Chondrocyte (in vitro differentiated cells): Measurements from ENCODE around the gene IL22. TPM values are rescaled to one million over a fixed set of nuclear protein-coding genes. Genes with fewer than 3 reads are reported as not detected.

Source experiments
- DNase-seq: peaks from one replicate; pipeline ENCODE4 v3.0.0; 2021; ENCODE audit warnings: mixed read lengths, low spot score
- H3K27ac Mint-ChIP-seq: one replicate; pipeline ENCODE4 v1.8.0; 2021; ENCODE audit warnings: mild to moderate bottlenecking, moderate library complexity, mixed read lengths; ENCODE audit not compliant: unreplicated experiment
- H3K27me3 Mint-ChIP-seq: 2 replicates; pipeline ENCODE4 v1.8.0; 2021; ENCODE audit warnings: low read depth, mixed read lengths
- H3K36me3 Mint-ChIP-seq: 2 replicates; pipeline ENCODE4 v1.8.0; 2021; ENCODE audit warnings: low read depth, mixed read lengths
- H3K4me1 Mint-ChIP-seq: 2 replicates; pipeline ENCODE4 v1.8.0; 2021; ENCODE audit warnings: low read depth, mild to moderate bottlenecking, mixed read lengths
- H3K4me3 Mint-ChIP-seq: one replicate; pipeline ENCODE4 v1.8.0; 2021; ENCODE audit warnings: mild to moderate bottlenecking, moderate library complexity, mixed read lengths; ENCODE audit not compliant: unreplicated experiment
- H3K9me3 Mint-ChIP-seq: 2 replicates; pipeline ENCODE4 v1.8.0; 2021; ENCODE audit warnings: low read depth, mixed read lengths
- total RNA-seq: library from RNA; stranded (reverse); gene quantifications from 3 replicates; pipeline ENCODE4 v1.2.1, GENCODE V29; 2021
- TF ChIP-seq, protein P1 (sequence below): fragments of 200-600 bp; sonication (generic); IDR thresholded peaks from 2 replicates; pipeline ENCODE4 v1.5.0; 2021; ENCODE audit warnings: antibody characterized with exemption, mild to moderate bottlenecking, moderate library complexity

The IL22 gene
- total RNA-seq, 1 donor from 2014 or later = not detected

GRCh38 chr12:68245180-68246021 lies 8.0 kb downstream of the IL22 start:
- H3K4me1 Mint-ChIP-seq = peaks cover 29% of the 10 kb centered on the region
- no peaks in the 10 kb centered on the region for H3K27me3 Mint-ChIP-seq
- H3K4me3 Mint-ChIP-seq = no peak overlapping the region
- H3K36me3 Mint-ChIP-seq = no peaks in the 10 kb centered on the region
- H3K9me3 Mint-ChIP-seq = no peaks in the 10 kb centered on the region
- peak overlapping the region; percentile 56 for H3K27ac Mint-ChIP-seq
- TF ChIP-seq, protein P1, sequence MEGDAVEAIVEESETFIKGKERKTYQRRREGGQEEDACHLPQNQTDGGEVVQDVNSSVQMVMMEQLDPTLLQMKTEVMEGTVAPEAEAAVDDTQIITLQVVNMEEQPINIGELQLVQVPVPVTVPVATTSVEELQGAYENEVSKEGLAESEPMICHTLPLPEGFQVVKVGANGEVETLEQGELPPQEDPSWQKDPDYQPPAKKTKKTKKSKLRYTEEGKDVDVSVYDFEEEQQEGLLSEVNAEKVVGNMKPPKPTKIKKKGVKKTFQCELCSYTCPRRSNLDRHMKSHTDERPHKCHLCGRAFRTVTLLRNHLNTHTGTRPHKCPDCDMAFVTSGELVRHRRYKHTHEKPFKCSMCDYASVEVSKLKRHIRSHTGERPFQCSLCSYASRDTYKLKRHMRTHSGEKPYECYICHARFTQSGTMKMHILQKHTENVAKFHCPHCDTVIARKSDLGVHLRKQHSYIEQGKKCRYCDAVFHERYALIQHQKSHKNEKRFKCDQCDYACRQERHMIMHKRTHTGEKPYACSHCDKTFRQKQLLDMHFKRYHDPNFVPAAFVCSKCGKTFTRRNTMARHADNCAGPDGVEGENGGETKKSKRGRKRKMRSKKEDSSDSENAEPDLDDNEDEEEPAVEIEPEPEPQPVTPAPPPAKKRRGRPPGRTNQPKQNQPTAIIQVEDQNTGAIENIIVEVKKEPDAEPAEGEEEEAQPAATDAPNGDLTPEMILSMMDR = no peak
- no peak for DNase-seq

DNA sequence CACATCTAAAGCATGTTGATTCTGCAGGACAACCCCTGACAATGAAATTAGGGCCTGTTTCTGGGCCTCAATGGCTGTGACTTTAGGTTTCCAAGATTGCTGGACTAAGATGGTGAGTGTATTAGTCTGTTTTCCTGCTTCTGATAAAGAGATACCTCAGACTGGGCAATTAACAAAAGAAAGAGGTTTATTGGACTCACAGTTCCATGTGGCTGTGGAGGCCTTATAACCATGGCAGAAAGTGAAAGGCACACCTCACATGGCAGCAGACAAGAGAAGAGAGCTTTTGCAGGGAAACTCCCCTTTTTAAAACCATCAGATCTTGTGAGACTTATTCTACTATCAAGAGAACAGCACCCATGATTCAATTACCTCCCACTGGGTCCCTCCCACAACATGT lies 10.6 kb downstream of the IL22 start:
- Mint-ChIP-seq H3K36me3 (no peaks in the 10 kb centered on the region), H3K27me3 (no peaks in the 10 kb centered on the region), H3K9me3 (no peaks in the 10 kb centered on the region), H3K4me3 (no peak overlapping the region), H3K4me1 (peaks cover 45% of the 10 kb centered on the region), H3K27ac (no peak overlapping the region)
- no peak for DNase-seq
- TF ChIP-seq, protein P1 = no peak

- TF ChIP-seq, protein P1 = no peak
- Mint-ChIP-seq H3K27ac (peak overlapping the region; percentile 94), H3K9me3 (no peaks in the 10 kb centered on the region), H3K27me3 (no peaks in the 10 kb centered on the region), H3K4me3 (no peak overlapping the region), H3K4me1 (peaks cover 56% of the 10 kb centered on the region), H3K36me3 (no peaks in the 10 kb centered on the region)
- DNase-seq = no peak
Observed at GRCh38 chr12:68240975-68241374, 12.4 kb downstream of the IL22 start.

GRCh38 chr12:68240079-68240478 lies 13.3 kb downstream of the IL22 start:
- no peaks in the 10 kb centered on the region for H3K9me3 Mint-ChIP-seq
- no peaks in the 10 kb centered on the region for H3K27me3 Mint-ChIP-seq
- peaks cover 47% of the 10 kb centered on the region for H3K4me1 Mint-ChIP-seq
- no peak for DNase-seq
- peak overlapping the region; percentile 94 for H3K27ac Mint-ChIP-seq
- H3K4me3 Mint-ChIP-seq = no peak overlapping the region
- no peaks in the 10 kb centered on the region for H3K36me3 Mint-ChIP-seq
- TF ChIP-seq, protein P1 = no peak

DNA sequence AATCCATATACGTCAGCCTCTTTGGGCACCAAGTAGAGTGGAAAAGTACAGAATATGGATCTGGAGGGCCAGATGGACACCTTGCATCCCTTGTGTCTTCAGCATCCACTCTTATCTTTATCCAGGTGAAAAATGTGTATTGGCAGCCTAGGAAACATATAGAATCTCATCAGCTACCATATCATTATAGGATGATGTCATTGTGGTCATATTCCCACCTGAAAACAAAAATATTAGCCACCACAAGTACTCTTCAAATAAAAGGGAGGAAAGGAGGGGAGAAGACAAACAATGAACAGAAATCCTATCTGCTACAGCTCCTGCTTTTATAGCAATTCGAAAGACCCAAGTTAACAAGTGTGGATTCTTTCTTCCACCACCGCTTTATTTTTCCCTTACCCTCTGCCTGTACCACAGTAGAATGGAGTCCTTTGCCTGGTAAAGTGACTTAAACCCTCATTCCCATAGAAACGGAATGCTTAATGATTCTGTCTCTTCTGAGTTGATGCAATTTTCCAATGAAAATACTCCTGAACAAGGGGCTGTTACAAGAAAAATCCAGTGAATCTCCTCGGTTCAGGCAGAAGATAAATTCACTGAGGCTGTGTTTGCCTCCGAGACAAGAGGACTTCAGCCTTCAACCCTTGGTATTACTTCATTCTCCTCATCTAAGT lies 14.0 kb downstream of the IL22 start:
- Mint-ChIP-seq H3K36me3 (no peaks in the 10 kb centered on the region), H3K4me1 (peaks cover 45% of the 10 kb centered on the region), H3K4me3 (no peak overlapping the region), H3K27ac (peak overlapping the region; percentile 94), H3K27me3 (no peaks in the 10 kb centered on the region), H3K9me3 (no peaks in the 10 kb centered on the region)
- DNase-seq = no peak
- TF ChIP-seq, protein P1 = no peak
